H1 (cell line): ENCODE data around the gene THOP1. TPM values are rescaled to one million over a fixed set of nuclear protein-coding genes. Genes with fewer than 3 reads are reported as not detected.

Source experiments
- BACH1 ChIP-seq: IDR thresholded peaks from 2 replicates; pipeline ENCODE4 v1.6.1; 2012; ENCODE audit warnings: low read length, improper control_type of control experiment
- CEBPB ChIP-seq: IDR thresholded peaks from 2 replicates; pipeline ENCODE4 v1.6.1; 2012; ENCODE audit warnings: low read depth, low read length
- NRF1 ChIP-seq: IDR thresholded peaks from 2 replicates; pipeline ENCODE4 v1.6.1; 2011; ENCODE audit warnings: mild to moderate bottlenecking, low read depth, low read length, improper control_type of control experiment
- PHF8 ChIP-seq: fragments of 200-600 bp; sonication (generic); conservative IDR thresholded peaks from 2 replicates; pipeline ENCODE4 v1.7.1; 2012; ENCODE audit warnings: low read depth, mild to moderate bottlenecking, inconsistent platforms, low read length, moderate library complexity
- SIN3A ChIP-seq, 2 experiments: IDR thresholded peaks in 1 of 2; conservative IDR thresholded peaks in 1 of 2; 2 replicates each; pipeline ENCODE4 v1.6.1; 2011 to 2012; ENCODE audit warnings: low read length in 2 of 2, improper control_type of control experiment in 1 of 2, low read depth in 1 of 2, mild to moderate bottlenecking in 1 of 2
- SRF ChIP-seq: IDR thresholded peaks from 2 replicates; pipeline ENCODE4 v1.6.1; 2011; ENCODE audit warnings: mild to moderate bottlenecking, low read depth, low read length, moderate library complexity
- polyA plus RNA-seq, 7 experiments: library from polyadenylated mRNA; depleted of rRNA in 3 of 7; stranded (reverse) in 5 of 7; unstranded in 2 of 7; fragments of >200 nt in 5 of 7; fragments of 200-250 nt in 2 of 7; gene quantifications; 1 replicate in 5 of 7; 2 replicates in 1 of 7; 4 replicates in 1 of 7; pipeline versions ENCODE4 v1.2.1 to v1.2.3, GENCODE V29; 2011 to 2013; ENCODE audit warnings: missing spikeins in 2 of 7, mixed read lengths in 2 of 7
- total RNA-seq: library from RNA; stranded (reverse); fragmentation: NEBNext Ultra II Directional; extraction: Animal tissue kit (Norgen Biotek cat#: 25700); gene quantifications from 2 replicates; pipeline ENCODE4 v1.2.1, GENCODE V29; 2021
- TF ChIP-seq, protein P1 (sequence below): fragments of 300-600 bp; sonication (generic); IDR thresholded peaks from 2 replicates; pipeline ENCODE4 v1.7.1; 2012; ENCODE audit warnings: low read length, moderate library complexity, mild to moderate bottlenecking, inconsistent platforms; ENCODE audit not compliant: insufficient replicate concordance

The THOP1 gene
- total and polyA plus RNA-seq, 2 of the 8 experiments (the other 6 are each of a cell fraction or from before 2014, with no cell fraction given), result 136 to 159 TPM

DNA sequence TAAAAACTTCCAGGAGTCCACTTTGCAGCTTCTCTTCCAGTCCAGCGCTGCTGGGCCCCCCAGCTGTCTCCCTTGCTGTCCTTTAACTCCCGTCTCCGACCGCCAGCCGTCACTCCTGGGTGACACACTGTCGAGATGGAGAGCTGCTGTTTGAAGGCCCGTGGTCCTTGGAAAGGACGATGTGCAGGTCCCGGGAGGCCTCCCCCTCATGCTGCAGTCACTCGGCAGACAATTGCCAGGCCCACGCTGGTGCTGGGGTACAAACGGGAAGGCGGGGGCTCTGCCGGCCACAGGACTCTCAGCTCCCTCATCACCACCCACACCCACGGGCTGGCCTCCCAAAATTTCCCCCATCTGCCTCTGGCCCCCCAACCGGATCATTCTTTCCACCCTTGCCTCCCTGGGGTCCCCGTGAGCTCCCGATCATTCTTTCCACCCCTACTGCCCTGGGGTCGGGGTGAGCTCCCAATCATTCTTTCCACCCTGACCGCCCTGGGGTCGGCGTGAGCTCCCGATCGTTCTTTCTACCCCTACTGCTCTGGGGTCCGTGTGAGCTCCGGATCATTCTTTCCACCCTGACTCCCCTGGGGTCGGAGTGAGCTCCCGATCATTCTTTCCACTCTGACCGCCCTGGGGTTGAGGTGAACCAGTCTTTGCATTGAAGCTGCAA, 18.3 kb downstream of the THOP1 start (continued):
- TF ChIP-seq, protein P1, sequence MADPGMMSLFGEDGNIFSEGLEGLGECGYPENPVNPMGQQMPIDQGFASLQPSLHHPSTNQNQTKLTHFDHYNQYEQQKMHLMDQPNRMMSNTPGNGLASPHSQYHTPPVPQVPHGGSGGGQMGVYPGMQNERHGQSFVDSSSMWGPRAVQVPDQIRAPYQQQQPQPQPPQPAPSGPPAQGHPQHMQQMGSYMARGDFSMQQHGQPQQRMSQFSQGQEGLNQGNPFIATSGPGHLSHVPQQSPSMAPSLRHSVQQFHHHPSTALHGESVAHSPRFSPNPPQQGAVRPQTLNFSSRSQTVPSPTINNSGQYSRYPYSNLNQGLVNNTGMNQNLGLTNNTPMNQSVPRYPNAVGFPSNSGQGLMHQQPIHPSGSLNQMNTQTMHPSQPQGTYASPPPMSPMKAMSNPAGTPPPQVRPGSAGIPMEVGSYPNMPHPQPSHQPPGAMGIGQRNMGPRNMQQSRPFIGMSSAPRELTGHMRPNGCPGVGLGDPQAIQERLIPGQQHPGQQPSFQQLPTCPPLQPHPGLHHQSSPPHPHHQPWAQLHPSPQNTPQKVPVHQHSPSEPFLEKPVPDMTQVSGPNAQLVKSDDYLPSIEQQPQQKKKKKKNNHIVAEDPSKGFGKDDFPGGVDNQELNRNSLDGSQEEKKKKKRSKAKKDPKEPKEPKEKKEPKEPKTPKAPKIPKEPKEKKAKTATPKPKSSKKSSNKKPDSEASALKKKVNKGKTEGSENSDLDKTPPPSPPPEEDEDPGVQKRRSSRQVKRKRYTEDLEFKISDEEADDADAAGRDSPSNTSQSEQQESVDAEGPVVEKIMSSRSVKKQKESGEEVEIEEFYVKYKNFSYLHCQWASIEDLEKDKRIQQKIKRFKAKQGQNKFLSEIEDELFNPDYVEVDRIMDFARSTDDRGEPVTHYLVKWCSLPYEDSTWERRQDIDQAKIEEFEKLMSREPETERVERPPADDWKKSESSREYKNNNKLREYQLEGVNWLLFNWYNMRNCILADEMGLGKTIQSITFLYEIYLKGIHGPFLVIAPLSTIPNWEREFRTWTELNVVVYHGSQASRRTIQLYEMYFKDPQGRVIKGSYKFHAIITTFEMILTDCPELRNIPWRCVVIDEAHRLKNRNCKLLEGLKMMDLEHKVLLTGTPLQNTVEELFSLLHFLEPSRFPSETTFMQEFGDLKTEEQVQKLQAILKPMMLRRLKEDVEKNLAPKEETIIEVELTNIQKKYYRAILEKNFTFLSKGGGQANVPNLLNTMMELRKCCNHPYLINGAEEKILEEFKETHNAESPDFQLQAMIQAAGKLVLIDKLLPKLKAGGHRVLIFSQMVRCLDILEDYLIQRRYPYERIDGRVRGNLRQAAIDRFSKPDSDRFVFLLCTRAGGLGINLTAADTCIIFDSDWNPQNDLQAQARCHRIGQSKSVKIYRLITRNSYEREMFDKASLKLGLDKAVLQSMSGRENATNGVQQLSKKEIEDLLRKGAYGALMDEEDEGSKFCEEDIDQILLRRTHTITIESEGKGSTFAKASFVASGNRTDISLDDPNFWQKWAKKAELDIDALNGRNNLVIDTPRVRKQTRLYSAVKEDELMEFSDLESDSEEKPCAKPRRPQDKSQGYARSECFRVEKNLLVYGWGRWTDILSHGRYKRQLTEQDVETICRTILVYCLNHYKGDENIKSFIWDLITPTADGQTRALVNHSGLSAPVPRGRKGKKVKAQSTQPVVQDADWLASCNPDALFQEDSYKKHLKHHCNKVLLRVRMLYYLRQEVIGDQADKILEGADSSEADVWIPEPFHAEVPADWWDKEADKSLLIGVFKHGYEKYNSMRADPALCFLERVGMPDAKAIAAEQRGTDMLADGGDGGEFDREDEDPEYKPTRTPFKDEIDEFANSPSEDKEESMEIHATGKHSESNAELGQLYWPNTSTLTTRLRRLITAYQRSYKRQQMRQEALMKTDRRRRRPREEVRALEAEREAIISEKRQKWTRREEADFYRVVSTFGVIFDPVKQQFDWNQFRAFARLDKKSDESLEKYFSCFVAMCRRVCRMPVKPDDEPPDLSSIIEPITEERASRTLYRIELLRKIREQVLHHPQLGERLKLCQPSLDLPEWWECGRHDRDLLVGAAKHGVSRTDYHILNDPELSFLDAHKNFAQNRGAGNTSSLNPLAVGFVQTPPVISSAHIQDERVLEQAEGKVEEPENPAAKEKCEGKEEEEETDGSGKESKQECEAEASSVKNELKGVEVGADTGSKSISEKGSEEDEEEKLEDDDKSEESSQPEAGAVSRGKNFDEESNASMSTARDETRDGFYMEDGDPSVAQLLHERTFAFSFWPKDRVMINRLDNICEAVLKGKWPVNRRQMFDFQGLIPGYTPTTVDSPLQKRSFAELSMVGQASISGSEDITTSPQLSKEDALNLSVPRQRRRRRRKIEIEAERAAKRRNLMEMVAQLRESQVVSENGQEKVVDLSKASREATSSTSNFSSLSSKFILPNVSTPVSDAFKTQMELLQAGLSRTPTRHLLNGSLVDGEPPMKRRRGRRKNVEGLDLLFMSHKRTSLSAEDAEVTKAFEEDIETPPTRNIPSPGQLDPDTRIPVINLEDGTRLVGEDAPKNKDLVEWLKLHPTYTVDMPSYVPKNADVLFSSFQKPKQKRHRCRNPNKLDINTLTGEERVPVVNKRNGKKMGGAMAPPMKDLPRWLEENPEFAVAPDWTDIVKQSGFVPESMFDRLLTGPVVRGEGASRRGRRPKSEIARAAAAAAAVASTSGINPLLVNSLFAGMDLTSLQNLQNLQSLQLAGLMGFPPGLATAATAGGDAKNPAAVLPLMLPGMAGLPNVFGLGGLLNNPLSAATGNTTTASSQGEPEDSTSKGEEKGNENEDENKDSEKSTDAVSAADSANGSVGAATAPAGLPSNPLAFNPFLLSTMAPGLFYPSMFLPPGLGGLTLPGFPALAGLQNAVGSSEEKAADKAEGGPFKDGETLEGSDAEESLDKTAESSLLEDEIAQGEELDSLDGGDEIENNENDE, result no peak
- TF ChIP-seq CEBPB (no peak), BACH1 (no peak), SRF (no peak), SIN3A (conservative IDR thresholded peaks at IDR 0.05 in 1 of 2, IDR thresholded peaks at IDR 0.05 in 1 of 2; ENCODE audit: low read depth in 1 of 2, low read length in 2 of 2) (no peak), PHF8 (no peak), NRF1 (no peak)
